Posterior vena cava (tissue), 2 donors: Measurements from ENCODE around the gene AMN. TPM values are rescaled to one million over a fixed set of nuclear protein-coding genes. Genes with fewer than 3 reads are reported as not detected.
"Not testable (repeated sequence)": the region's sequence is repeated elsewhere in the genome, so short reads cannot be mapped to it uniquely, and the experiment has no call there.

Source experiments
- DNase-seq: peaks from one replicate; pipeline ENCODE4 v3.0.0-alpha.2; 2020; ENCODE audit warnings: low spot score
- intact Hi-C, 2 donors: fragments of 100-400 bp; cut with DNase I; formaldehyde crosslinking; loops; one replicate each; pipeline versions ENCODE4 v1.14.1 to v1.14.2; 2022 to 2023
- total RNA-seq, 2 donors: library from RNA; stranded (reverse); fragmentation: NEBNext Ultra II Directional; extraction: Animal tissue kit (Norgen Biotek cat#: 25700); gene quantifications; one replicate each; pipeline ENCODE4 v1.2.1, GENCODE V29; 2021
- donor health status: DM: yes; HTN: yes; CAD: no.
- donor health status: DM: yes; HTN: yes; CAD: no.

Gene AMN
- total RNA-seq, 2 donors from 2014 or later: 0.10 TPM; not detected in 1

- no peak for DNase-seq
- intact Hi-C loops: no loop called here
Measured at GRCh38 chr14:102923925-102924486, 1.5 kb downstream of the AMN start.

GRCh38 chr14:102924632-102925588 is 2.4 kb downstream of the AMN start:
- no peak for DNase-seq
- intact Hi-C loops: no loop called here

GRCh38 chr14:102925646-102926045 is 3.2 kb downstream of the AMN start:
- DNase-seq: no peak
- intact Hi-C loops: no loop called here

DNA sequence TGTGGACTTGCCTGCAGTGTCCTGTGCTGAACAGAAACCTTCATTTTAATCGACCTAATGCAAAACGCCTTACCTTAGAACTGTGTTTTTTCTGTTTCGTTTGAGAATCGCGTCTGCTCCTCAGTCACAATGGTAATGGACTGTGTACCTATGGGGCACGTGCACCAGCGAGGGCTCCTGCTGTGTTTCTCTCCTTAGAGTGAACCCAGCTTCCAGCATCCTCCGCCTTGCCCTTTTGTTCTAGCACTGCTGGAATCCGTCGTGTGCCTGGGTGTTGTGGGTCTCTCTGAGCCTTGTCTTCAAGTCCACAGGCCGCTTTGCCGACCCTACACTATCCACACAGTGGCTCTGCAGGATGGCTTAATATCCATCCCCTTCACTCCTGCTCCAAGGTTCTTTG is 3.6 kb downstream of the AMN start:
- DNase-seq: no peak
- intact Hi-C loops: no loop called here

- intact Hi-C loops, DNase-seq: not testable (repeated sequence)
Measured at GRCh38 chr14:102926840-102927239, 4.4 kb downstream of the AMN start.

- intact Hi-C loops: no loop called here
- DNase-seq: no peak
Measured at GRCh38 chr14:102927346-102927877, 4.9 kb downstream of the AMN start.

- intact Hi-C loops: no loop called here
- DNase-seq: no peak
Measured at GRCh38 chr14:102927878-102928411, 5.5 kb downstream of the AMN start.

DNA sequence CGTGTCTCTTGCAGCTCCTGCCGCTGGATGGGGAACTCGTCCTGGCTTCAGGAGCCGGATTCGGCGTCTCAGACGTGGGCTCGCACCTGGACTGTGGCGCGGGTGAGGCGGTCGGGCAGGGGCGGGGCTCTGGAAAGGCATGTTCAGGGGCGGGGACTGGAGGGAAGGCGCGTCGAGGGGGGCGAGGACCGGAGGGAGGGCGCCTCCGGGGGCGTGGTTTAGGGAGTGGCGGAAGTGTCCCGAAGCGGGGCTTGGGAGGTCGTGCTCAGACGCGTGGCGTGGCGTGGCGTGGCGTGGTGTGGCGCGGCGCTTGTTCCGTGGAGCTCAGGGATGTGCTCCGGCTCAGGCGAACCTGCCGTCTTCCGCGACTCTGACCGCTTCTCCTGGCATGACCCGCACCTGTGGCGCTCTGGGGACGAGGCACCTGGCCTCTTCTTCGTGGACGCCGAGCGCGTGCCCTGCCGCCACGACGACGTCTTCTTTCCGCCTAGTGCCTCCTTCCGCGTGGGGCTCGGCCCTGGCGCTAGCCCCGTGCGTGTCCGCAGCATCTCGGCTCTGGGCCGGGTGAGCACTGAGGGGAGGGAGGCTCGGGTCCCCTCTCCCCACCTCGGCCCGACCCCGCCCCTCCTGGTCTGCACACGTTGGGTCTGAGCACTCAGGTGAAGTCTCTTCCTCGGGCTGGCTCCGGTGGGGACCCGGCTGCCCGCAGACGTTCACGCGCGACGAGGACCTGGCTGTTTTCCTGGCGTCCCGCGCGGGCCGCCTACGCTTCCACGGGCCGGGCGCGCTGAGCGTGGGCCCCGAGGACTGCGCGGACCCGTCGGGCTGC is 6.2 kb downstream of the AMN start:
- intact Hi-C loops: no loop called here
- DNase-seq: no peak

- intact Hi-C loops: no loop called here
Measured at GRCh38 chr14:102929241-102930137, 7.0 kb downstream of the AMN start.

GRCh38 chr14:102930138-102930752 is 7.8 kb downstream of the AMN start:
- intact Hi-C loops: no loop called here
- no peak for DNase-seq

More at GRCh38 chr14:102929241-102930137, 7.0 kb downstream of the AMN start:
- no peak for DNase-seq

- DNase-seq: no peak
Measured at GRCh38 chr14:102930753-102931579, 8.5 kb downstream of the AMN start.

DNA sequence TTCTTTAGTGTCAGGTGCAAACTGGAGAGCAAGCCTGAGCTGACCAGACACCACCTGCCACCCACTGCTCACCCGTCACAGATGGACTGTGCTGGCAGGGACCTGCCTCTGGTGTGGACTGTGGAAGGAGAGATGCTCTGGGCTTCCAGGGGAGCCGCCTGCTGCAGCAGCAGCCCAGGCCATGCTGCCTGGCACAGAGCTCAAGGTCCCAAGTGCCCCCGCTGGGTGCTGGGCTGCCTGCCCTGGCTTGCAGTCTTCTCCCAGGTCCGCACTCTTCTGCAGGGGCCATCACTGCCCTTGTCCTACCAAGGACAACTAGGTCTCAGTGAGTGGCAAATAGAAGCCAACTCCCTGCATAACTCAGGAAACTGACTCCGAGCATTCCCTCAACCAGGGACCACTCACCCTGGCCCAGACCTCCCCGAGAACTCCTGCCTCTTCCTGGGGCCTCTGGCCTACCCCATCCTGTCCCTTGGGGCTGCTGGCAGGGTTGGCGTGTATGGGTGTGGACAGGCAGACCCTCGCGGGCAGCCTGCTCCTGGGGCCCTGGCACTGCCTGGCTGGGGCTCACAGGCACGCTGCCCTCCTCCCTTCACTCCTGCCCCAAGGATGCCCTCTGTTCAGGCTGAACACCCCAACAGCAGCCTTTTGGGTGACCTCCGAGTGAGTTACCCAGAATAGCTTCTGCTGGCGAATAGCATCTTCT is 9.3 kb downstream of the AMN start:
- intact Hi-C loops: no loop called here
- DNase-seq: no peak

More at GRCh38 chr14:102930753-102931579, 8.5 kb downstream of the AMN start:
- intact Hi-C loops: no loop called here

- DNase-seq: no peak
- intact Hi-C loops: no loop called here
Measured at GRCh38 chr14:102932484-102933248, 10.2 kb downstream of the AMN start.

GRCh38 chr14:102933618-102934231 is 11.3 kb downstream of the AMN start:
- intact Hi-C loops: no loop called here
- no peak for DNase-seq

GRCh38 chr14:102935756-102936155 is 13.3 kb downstream of the AMN start:
- DNase-seq: no peak
- intact Hi-C loops: no loop called here
